H1 (cell line): ENCODE results near the gene FAM241B. TPM values are rescaled to one million over a fixed set of nuclear protein-coding genes. Genes with fewer than 3 reads are reported as not detected.

Experiments
- CBX8 ChIP-seq: fragments of 300-800, 300-1000 bp; sonication (generic); IDR thresholded peaks from 2 replicates; pipeline ENCODE4 v1.7.1; 2016; ENCODE audit warnings: low read depth, low read length, borderline replicate concordance
- NRF1 ChIP-seq: IDR thresholded peaks from 2 replicates; pipeline ENCODE4 v1.6.1; 2011; ENCODE audit warnings: mild to moderate bottlenecking, low read depth, low read length, improper control_type of control experiment
- POLR2AphosphoS5 ChIP-seq: IDR thresholded peaks from 2 replicates; pipeline ENCODE4 v1.6.1; 2011; ENCODE audit warnings: low read depth, low read length
- RBBP5 ChIP-seq: IDR thresholded peaks from 2 replicates; pipeline ENCODE4 v1.7.1; 2012; ENCODE audit warnings: low read depth, mild to moderate bottlenecking, inconsistent platforms, low read length, moderate library complexity, borderline replicate concordance
- SIN3A ChIP-seq, 2 experiments: IDR thresholded peaks in 1 of 2; conservative IDR thresholded peaks in 1 of 2; 2 replicates each; pipeline ENCODE4 v1.6.1; 2011 to 2012; ENCODE audit warnings: low read length in 2 of 2, improper control_type of control experiment in 1 of 2, low read depth in 1 of 2, mild to moderate bottlenecking in 1 of 2
- polyA plus RNA-seq, 7 experiments: library from polyadenylated mRNA; depleted of rRNA in 3 of 7; stranded (reverse) in 5 of 7; unstranded in 2 of 7; fragments of >200 nt in 5 of 7; fragments of 200-250 nt in 2 of 7; gene quantifications; 1 replicate in 5 of 7; 2 replicates in 1 of 7; 4 replicates in 1 of 7; pipeline versions ENCODE4 v1.2.1 to v1.2.3, GENCODE V29; 2011 to 2013; ENCODE audit warnings: missing spikeins in 2 of 7, mixed read lengths in 2 of 7
- total RNA-seq: library from RNA; stranded (reverse); fragmentation: NEBNext Ultra II Directional; extraction: Animal tissue kit (Norgen Biotek cat#: 25700); gene quantifications from 2 replicates; pipeline ENCODE4 v1.2.1, GENCODE V29; 2021
- TF ChIP-seq, protein P1 (sequence below): IDR thresholded peaks from 2 replicates; pipeline ENCODE4 v1.6.1; 2012; ENCODE audit warnings: low read length, inconsistent platforms

FAM241B gene
- total and polyA plus RNA-seq, 2 of the 8 experiments (the other 6 are each of a cell fraction or from before 2014, with no cell fraction given) = 19.3 to 30.1 TPM

DNA sequence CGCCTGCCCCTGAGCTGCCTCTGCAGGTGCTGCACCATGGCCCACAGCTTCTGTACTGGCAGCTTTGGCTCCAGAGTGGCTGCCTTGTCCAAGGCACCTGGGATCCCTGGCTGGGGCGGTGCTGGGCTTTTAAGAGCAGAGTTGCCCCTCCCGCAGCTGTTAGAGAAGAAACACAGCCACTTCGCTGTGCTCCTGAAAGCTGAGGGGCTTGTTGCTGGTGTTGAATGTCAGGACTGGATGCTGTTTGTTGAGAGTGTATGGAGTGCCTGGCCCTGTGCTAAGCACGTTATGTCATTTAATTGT is 6.2 kb downstream of the FAM241B start (continued):
- TF ChIP-seq, protein P1, sequence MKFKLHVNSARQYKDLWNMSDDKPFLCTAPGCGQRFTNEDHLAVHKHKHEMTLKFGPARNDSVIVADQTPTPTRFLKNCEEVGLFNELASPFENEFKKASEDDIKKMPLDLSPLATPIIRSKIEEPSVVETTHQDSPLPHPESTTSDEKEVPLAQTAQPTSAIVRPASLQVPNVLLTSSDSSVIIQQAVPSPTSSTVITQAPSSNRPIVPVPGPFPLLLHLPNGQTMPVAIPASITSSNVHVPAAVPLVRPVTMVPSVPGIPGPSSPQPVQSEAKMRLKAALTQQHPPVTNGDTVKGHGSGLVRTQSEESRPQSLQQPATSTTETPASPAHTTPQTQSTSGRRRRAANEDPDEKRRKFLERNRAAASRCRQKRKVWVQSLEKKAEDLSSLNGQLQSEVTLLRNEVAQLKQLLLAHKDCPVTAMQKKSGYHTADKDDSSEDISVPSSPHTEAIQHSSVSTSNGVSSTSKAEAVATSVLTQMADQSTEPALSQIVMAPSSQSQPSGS = no peak
- TF ChIP-seq CBX8 = no peak
- TF ChIP-seq SIN3A (conservative IDR thresholded peaks at IDR 0.05 in 1 of 2, IDR thresholded peaks at IDR 0.05 in 1 of 2; ENCODE audit: low read depth in 1 of 2, low read length in 2 of 2) = no peak
- TF ChIP-seq RBBP5 = no peak
- TF ChIP-seq POLR2AphosphoS5 = no peak
- no peak for TF ChIP-seq NRF1
